ENCODE data around the gene OXT. TPM values are rescaled to one million over a fixed set of nuclear protein-coding genes. Genes with fewer than 3 reads are reported as not detected.
A peak's percentile ranks its signal among the peaks of the same experiment; 100 is the strongest.

Gene OXT
- total RNA-seq, 1 donor from 2014 or later: not detected

DNA sequence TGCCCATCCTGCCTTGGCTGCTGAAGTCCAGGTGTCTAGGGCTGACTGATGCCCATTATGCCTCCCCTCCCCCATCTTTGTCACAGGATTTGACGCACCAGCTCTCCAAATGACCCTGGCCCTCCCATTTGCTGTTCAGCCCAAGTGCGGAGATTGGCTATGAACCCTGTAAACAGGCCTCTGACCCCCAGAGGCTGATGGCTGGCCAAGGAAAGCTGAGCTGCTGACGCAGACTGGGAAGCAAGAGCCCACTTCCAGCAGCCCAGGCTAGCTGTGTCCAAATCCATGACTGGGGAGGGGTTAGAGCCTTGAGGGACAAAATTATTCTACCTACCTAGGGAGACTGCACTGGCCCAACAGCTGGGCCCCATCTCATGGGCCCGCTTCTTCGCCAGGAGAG, 28.8 kb upstream of the OXT start:
- Histone ChIP-seq H3K4me3 (ENCODE audit: low read depth, low read length) (no peak overlapping the region), H3K36me3 (ENCODE audit: control insufficient read depth, insufficient read depth, low read length) (peaks cover 3% of the 10 kb centered on the region), H3K27me3 (ENCODE audit: control insufficient read depth, insufficient read depth, low read length) (no peaks in the 10 kb centered on the region)
- no peak for DNase-seq (ENCODE audit: low read depth)
- TF ChIP-seq, protein P1, sequence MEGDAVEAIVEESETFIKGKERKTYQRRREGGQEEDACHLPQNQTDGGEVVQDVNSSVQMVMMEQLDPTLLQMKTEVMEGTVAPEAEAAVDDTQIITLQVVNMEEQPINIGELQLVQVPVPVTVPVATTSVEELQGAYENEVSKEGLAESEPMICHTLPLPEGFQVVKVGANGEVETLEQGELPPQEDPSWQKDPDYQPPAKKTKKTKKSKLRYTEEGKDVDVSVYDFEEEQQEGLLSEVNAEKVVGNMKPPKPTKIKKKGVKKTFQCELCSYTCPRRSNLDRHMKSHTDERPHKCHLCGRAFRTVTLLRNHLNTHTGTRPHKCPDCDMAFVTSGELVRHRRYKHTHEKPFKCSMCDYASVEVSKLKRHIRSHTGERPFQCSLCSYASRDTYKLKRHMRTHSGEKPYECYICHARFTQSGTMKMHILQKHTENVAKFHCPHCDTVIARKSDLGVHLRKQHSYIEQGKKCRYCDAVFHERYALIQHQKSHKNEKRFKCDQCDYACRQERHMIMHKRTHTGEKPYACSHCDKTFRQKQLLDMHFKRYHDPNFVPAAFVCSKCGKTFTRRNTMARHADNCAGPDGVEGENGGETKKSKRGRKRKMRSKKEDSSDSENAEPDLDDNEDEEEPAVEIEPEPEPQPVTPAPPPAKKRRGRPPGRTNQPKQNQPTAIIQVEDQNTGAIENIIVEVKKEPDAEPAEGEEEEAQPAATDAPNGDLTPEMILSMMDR (IDR thresholded peaks at IDR 0.05; ENCODE audit: insufficient read depth, low read length, poor library complexity, severe bottlenecking): no peak

DNA sequence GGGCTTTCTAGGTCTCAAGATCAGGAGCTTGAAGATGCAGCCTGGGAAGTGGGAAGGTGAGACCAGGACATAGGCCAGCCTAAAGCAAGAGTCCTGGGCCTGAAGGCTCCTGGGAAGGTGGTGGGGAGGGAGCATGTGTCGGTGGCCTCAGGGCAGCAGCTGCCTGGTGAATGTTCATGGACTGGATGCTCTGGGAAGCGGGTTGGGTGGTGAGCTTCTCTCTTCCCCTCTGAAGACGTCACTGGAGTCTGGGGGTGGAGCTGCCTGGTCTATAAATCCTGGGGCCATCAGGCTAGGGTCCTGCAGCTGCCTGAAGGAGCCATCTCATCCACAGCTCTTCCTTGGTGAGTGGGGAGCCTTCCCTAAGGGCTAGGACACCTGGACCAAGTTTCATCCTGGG, 28.1 kb upstream of the OXT start, which contains the start of gene GNRH2:
Gene GNRH2 (plus strand): TSS at position 301 of the 400 bp plus-strand sequence. CDS start 793 bp downstream, outside the sequence.
- Histone ChIP-seq H3K27me3 (ENCODE audit: control insufficient read depth, insufficient read depth, low read length) (no peaks in the 10 kb centered on the region), H3K36me3 (ENCODE audit: control insufficient read depth, insufficient read depth, low read length) (peaks cover 3% of the 10 kb centered on the region), H3K4me3 (ENCODE audit: low read depth, low read length) (no peak within 1 kb of the TSS)
- TF ChIP-seq, protein P1 (IDR thresholded peaks at IDR 0.05; ENCODE audit: insufficient read depth, low read length, poor library complexity, severe bottlenecking): no peak
- no peak for DNase-seq (ENCODE audit: low read depth)

GRCh38 chr20:3044336-3044965, 27.0 kb upstream of the OXT start:
- DNase-seq (ENCODE audit: low read depth): no peak

DNA sequence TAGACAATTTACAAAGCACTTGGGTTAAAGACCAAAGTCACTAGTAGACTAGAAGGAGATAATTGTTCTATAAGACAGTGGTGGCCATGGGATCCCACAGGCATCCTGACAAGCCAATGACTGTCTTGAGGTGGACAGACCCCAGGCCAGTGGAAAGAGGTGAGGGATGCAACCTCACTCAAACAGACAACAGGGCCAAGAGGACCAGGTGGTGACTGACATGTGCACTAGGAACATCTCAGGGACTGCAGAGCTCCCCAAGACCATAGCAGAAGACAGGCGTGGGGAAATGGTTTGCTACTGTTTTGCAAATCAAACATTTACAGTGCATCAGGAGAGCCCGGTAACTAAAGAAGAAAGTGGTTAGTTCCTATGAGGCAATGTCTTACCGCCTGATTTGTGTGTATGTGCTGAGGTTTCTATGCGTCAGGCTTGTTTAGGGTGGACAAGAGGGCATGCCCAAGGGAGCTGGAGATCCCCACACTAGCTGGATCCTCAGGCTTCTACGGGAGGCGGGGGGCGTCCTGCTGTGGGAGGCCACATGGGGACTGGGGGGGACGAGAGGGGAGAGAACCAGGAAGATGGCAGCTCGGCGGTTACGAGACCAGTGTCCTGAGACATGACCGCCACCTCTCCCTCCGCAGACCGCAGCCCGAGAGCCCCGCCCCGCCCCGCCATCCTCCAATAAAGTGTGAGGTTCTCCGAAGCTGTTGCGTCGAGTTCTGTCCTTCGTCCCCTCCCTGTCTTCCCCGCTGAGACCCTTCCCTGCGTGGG, 26.2 kb upstream of the OXT start:
- no peak for DNase-seq (ENCODE audit: low read depth)
- H3K4me3 ChIP-seq (ENCODE audit: low read depth, low read length): peak overlapping the region; percentile 54
- H3K27me3 ChIP-seq (ENCODE audit: control insufficient read depth, insufficient read depth, low read length): no peaks in the 10 kb centered on the region
- peaks cover 7% of the 10 kb centered on the region for H3K36me3 ChIP-seq (ENCODE audit: control insufficient read depth, insufficient read depth, low read length)
- TF ChIP-seq, protein P1 (IDR thresholded peaks at IDR 0.05; ENCODE audit: insufficient read depth, low read length, poor library complexity, severe bottlenecking): no peak

More at GRCh38 chr20:3044336-3044965, 27.0 kb upstream of the OXT start:
- Histone ChIP-seq H3K27me3 (ENCODE audit: control insufficient read depth, insufficient read depth, low read length) (no peaks in the 10 kb centered on the region), H3K36me3 (ENCODE audit: control insufficient read depth, insufficient read depth, low read length) (peaks cover 6% of the 10 kb centered on the region), H3K4me3 (ENCODE audit: low read depth, low read length) (no peak overlapping the region)
- TF ChIP-seq, protein P1 (IDR thresholded peaks at IDR 0.05; ENCODE audit: insufficient read depth, low read length, poor library complexity, severe bottlenecking): no peak

- peaks cover 6% of the 10 kb centered on the region for H3K36me3 ChIP-seq (ENCODE audit: control insufficient read depth, insufficient read depth, low read length)
- H3K4me3 ChIP-seq (ENCODE audit: low read depth, low read length): peak within 1 kb of the TSS; percentile 54
- TF ChIP-seq, protein P1 (IDR thresholded peaks at IDR 0.05; ENCODE audit: insufficient read depth, low read length, poor library complexity, severe bottlenecking): no peak
- H3K27me3 ChIP-seq (ENCODE audit: control insufficient read depth, insufficient read depth, low read length): no peaks in the 10 kb centered on the region
- no peak for DNase-seq (ENCODE audit: low read depth)
These were observed 25.4 kb upstream of the OXT start, which contains the start of gene MRPS26 for GRCh38 chr20:3045816-3046676. Gene MRPS26 (plus strand): TSS chr20:3046052. CDS start chr20:3046069, 17 bp downstream.

All from kidney epithelial cell (primary cell).